Stimulated activated naive CD8-positive, alpha-beta T cell treated with anti-CD3 and anti-CD28 coated beads, Interleukin-15, Interleukin-2, amounts not matched to agents 100 ng/mL and 50 ng/mL, for 24 hours (primary cell): ENCODE data around the gene RAB7B.
A peak's percentile ranks its signal among the peaks of the same experiment; 100 is the strongest.
"Not testable (repeated sequence)": the region's sequence is repeated elsewhere in the genome, so short reads cannot be mapped to it uniquely, and the experiment has no call there.

ENCODE experiments used
- H3K27ac Mint-ChIP-seq: one replicate; pipeline ENCODE4 v1.8.0; 2021; ENCODE audit warnings: mild to moderate bottlenecking, mixed read lengths
- H3K27me3 Mint-ChIP-seq: one replicate; pipeline ENCODE4 v1.8.0; 2021; ENCODE audit warnings: mixed read lengths
- H3K36me3 Mint-ChIP-seq: one replicate; pipeline ENCODE4 v1.8.0; 2021; ENCODE audit warnings: low read depth, mixed read lengths
- H3K4me1 Mint-ChIP-seq: one replicate; pipeline ENCODE4 v1.8.0; 2021; ENCODE audit warnings: low read depth, mixed read lengths
- H3K4me3 Mint-ChIP-seq: one replicate; pipeline ENCODE4 v1.8.0; 2021; ENCODE audit warnings: mild to moderate bottlenecking, mixed read lengths
- H3K9me3 Mint-ChIP-seq: one replicate; pipeline ENCODE4 v1.8.0; 2021; ENCODE audit warnings: mixed read lengths

Gene RAB7B, protein sequence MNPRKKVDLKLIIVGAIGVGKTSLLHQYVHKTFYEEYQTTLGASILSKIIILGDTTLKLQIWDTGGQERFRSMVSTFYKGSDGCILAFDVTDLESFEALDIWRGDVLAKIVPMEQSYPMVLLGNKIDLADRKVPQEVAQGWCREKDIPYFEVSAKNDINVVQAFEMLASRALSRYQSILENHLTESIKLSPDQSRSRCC

DNA sequence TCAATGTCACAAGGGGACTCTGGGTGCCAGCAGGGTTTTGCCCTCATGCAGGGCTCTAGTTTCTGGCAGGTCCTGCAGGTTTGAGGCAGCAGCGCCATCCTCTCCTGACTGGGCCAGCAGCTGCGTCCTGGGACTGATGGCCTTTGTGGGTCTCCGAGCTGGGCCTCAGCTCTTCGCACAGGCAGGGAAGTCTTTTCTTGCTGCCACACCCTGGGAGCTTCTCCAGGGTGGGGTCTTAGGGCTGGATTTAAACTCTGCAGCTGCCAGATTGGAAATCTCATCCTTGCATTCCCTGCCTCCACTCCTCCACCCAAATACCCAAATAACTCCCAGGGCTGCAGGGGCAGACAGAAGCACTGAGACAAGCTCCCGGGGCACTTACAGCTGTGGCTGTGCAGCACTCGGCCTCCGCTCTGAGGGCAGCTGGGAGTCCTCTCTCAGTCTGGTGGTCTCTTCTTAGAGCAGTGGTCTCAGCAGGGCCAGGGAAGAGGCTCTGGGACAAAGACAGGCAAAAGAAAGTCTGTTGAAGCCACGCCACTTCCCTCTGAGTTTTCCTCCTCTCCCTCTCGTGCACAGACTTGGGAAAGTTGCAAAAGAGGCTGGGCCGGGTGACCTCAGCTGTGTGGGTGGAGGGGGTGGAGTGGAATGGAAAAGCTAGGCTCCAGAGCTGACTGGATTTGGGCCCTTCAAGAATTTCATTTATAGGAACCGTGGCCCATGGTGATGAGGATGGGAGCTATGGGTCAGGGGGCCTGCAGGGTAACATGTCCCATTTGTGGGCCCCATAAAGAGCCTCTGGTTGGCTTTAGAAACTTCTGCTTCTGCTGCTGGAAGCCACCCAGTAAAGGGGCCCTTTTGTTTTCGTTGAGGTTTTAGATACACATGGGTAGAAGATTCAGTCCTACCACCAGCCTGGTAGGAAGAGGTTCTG, at the start of gene RAB7B:
RAB7B (minus strand) TSS at position 525 of the 931 bp plus-strand sequence. CDS start 9,260 bp downstream, outside the sequence.
- Mint-ChIP-seq H3K4me3 (no peak within 1 kb of the TSS), H3K36me3 (no peaks in the 10 kb centered on the region), H3K27me3 (peaks cover 9% of the 10 kb centered on the region), H3K27ac (peak within 1 kb of the TSS; percentile 0), H3K4me1 (peaks cover 42% of the 10 kb centered on the region), H3K9me3 (no peaks in the 10 kb centered on the region)

DNA sequence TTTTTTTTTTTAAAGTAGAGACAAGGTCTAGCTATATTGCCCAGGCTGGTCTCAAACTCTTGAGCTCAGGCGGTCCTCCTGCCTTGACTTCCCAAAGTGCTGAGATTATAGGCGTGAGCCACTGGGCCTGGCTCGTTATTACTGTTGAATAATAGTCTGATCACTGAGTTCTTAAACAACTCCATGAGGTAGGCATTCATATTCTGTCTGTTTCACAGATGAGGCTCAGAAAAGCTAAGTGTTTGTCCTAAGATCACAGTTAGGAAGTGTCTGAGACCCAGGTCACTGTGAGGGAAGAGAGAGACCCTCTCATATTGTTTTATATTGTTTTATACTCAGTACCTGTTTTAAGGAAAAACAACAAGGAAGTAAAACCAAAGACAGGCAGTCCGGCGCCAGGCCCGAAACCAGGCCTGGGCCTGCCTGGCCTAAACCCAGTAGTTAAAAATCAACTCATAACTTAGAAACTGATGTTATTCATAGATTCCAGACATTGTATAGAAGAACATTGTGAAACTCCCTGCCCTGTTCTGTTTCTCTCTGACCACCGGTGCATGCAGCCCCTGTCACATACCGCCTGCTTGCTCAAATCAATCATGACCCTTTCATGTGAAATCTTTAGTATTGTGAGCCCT, 49.2 kb upstream of the RAB7B start:
- H3K27me3 Mint-ChIP-seq: peaks cover 14% of the 10 kb centered on the region
- not testable (repeated sequence) for H3K9me3 Mint-ChIP-seq, H3K4me3 Mint-ChIP-seq, H3K36me3 Mint-ChIP-seq
- H3K4me1 Mint-ChIP-seq: peaks cover 52% of the 10 kb centered on the region
- peak overlapping the region; percentile 61 for H3K27ac Mint-ChIP-seq

GRCh38 chr1:206050655-206051235, 47.5 kb upstream of the RAB7B start:
- H3K27me3 Mint-ChIP-seq: peaks cover 9% of the 10 kb centered on the region
- H3K27ac Mint-ChIP-seq: peak overlapping the region; percentile 80
- H3K36me3 Mint-ChIP-seq: no peaks in the 10 kb centered on the region
- peaks cover 52% of the 10 kb centered on the region for H3K4me1 Mint-ChIP-seq
- H3K9me3 Mint-ChIP-seq: no peaks in the 10 kb centered on the region
- peak overlapping the region; percentile 56 for H3K4me3 Mint-ChIP-seq

DNA sequence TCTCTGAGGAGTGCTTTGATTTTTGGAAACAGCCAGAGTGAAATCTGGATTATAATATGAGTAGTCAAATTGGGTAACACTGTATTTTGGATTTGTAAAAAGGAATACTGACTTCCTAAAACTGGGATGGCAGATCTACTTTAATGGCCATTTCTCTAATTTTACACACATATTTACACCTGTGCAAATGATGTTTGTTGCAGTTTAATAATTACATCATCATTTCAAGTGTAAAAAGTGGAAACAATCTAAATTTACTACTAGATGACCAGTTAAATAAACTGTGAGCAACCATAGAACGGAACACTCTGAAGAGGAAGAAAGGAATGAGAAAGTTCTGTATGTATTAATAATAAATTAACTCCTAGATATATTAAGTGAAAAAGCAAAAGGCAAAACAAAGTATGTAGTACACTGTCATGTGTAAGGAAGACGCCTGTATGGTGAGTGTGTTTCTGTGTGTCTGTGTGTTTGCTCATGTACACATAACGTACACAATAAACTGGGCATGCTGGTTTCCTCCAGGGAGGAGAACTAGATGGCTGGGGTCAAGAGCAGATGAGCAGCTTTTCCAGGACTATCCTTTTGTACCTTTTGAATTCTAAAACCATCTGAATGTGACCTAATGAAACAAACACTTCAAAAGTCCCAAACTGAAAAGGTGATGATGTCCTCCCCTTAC, 46.9 kb upstream of the RAB7B start:
- peaks cover 52% of the 10 kb centered on the region for H3K4me1 Mint-ChIP-seq

GRCh38 chr1:206049293-206049692, 46.1 kb upstream of the RAB7B start:
- H3K4me1 Mint-ChIP-seq: peaks cover 52% of the 10 kb centered on the region
- no peak overlapping the region for H3K4me3 Mint-ChIP-seq
- no peak overlapping the region for H3K27ac Mint-ChIP-seq
- H3K9me3 Mint-ChIP-seq: no peaks in the 10 kb centered on the region
- H3K36me3 Mint-ChIP-seq: no peaks in the 10 kb centered on the region
- H3K27me3 Mint-ChIP-seq: peaks cover 9% of the 10 kb centered on the region

More for the DNA sequence above, 46.9 kb upstream of the RAB7B start:
- no peak overlapping the region for H3K4me3 Mint-ChIP-seq
- no peaks in the 10 kb centered on the region for H3K9me3 Mint-ChIP-seq
- peak overlapping the region; percentile 80 for H3K27ac Mint-ChIP-seq
- peaks cover 9% of the 10 kb centered on the region for H3K27me3 Mint-ChIP-seq
- no peaks in the 10 kb centered on the region for H3K36me3 Mint-ChIP-seq

DNA sequence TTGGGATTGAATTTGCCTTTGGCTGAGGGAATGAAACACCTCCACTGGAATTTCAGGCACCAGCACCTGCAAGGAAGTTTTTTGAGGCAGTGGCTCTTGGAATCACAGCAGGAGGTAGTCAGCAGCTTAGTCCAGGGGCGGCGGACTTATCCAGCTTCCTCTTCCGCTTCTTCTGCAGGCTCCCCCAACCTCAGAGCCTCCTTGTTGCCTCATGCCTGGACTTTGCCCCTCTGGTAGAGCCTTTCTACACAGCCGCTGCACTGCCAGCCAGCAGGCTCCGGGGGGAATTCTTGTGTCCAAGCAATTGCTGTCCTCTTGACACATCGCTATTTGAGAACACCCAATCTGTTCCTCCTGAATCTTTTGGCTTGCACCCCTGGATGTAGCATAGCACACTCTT, 45.4 kb upstream of the RAB7B start:
- H3K27ac Mint-ChIP-seq: no peak overlapping the region
- H3K9me3 Mint-ChIP-seq: no peaks in the 10 kb centered on the region
- H3K4me3 Mint-ChIP-seq: no peak overlapping the region
- peaks cover 5% of the 10 kb centered on the region for H3K27me3 Mint-ChIP-seq
- no peaks in the 10 kb centered on the region for H3K36me3 Mint-ChIP-seq
- H3K4me1 Mint-ChIP-seq: peaks cover 52% of the 10 kb centered on the region

GRCh38 chr1:206047271-206047670, 44.1 kb upstream of the RAB7B start:
- H3K9me3 Mint-ChIP-seq: no peaks in the 10 kb centered on the region
- H3K27ac Mint-ChIP-seq: no peak overlapping the region
- H3K27me3 Mint-ChIP-seq: peaks cover 5% of the 10 kb centered on the region
- no peak overlapping the region for H3K4me3 Mint-ChIP-seq
- H3K36me3 Mint-ChIP-seq: no peaks in the 10 kb centered on the region
- peaks cover 42% of the 10 kb centered on the region for H3K4me1 Mint-ChIP-seq

- no peaks in the 10 kb centered on the region for H3K36me3 Mint-ChIP-seq
- H3K27me3 Mint-ChIP-seq: peaks cover 8% of the 10 kb centered on the region
- H3K27ac Mint-ChIP-seq: no peak overlapping the region
- H3K9me3 Mint-ChIP-seq: no peaks in the 10 kb centered on the region
- H3K4me3 Mint-ChIP-seq: no peak overlapping the region
- H3K4me1 Mint-ChIP-seq: peaks cover 22% of the 10 kb centered on the region
Observed at GRCh38 chr1:206041640-206042039, 38.4 kb upstream of the RAB7B start.

DNA sequence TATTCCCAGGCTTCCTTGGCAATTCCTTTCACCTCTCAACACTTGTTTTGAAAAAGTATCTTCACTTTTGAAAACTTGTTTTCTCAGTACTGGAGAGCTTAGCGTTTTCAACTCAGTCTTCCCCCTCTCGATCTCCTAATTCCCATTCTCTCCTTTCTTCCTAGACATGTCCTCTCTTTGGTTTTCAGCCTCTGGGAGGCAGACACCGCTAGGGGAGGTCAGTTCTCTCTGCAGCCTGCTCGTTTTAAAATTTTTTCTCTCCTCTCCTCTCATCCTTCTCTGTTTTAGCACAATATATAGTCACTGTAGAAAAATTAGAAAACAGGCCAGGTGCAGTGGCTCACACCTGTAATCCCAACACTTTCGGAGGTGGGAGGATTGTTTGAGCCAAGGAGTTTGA, 37.1 kb upstream of the RAB7B start:
- peaks cover 11% of the 10 kb centered on the region for H3K27me3 Mint-ChIP-seq
- no peak overlapping the region for H3K4me3 Mint-ChIP-seq
- H3K36me3 Mint-ChIP-seq: no peaks in the 10 kb centered on the region
- H3K4me1 Mint-ChIP-seq: peaks cover 24% of the 10 kb centered on the region
- H3K9me3 Mint-ChIP-seq: no peaks in the 10 kb centered on the region
- no peak overlapping the region for H3K27ac Mint-ChIP-seq

DNA sequence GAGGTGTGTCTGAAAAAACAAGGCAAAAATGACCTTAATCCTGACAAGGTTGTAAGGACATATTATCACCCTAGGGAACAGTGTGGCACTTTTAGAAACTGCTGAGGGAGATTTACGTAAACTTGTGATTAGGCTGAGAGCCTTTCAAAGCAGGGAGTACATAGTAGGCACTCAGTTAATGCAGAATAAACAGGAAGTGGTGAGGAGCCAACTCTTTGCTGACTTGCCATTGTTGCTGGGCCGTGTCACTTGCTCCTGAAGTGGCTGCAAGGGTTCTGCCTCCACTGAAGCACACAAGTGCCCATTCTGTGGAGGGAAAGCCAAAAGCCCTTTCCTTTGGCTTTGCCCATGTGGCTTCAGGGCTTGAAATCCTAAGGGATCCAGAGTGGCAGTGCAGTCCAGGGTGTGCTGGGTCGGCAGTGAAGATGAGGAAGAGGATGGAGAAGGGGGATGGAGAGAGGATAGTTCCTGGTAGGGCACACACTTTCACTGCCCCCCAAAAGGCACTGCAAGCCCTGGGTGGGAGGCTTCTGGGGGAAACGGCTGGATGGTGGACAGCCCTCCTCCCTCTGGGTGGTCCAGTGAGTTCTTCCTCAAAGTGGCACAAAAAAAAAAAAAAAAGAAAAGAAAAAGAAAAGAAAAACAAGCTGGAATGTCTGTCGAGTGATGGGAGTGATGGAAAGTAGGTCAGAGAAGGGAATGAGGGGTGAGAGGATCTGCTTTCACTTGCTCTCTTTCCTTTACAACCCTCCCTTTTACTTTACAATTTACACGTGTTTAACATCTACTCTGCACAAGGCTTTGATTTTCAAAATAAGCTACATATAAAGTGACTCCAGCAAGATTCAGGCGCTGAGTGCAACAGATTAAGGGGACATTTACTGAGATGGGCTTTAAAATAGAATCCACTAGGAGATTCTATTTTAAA, 36.1 kb upstream of the RAB7B start:
- Mint-ChIP-seq H3K27me3 (peaks cover 22% of the 10 kb centered on the region), H3K4me3 (no peak overlapping the region), H3K9me3 (no peaks in the 10 kb centered on the region), H3K4me1 (peaks cover 33% of the 10 kb centered on the region), H3K36me3 (no peaks in the 10 kb centered on the region), H3K27ac (peak overlapping the region; percentile 41)

DNA sequence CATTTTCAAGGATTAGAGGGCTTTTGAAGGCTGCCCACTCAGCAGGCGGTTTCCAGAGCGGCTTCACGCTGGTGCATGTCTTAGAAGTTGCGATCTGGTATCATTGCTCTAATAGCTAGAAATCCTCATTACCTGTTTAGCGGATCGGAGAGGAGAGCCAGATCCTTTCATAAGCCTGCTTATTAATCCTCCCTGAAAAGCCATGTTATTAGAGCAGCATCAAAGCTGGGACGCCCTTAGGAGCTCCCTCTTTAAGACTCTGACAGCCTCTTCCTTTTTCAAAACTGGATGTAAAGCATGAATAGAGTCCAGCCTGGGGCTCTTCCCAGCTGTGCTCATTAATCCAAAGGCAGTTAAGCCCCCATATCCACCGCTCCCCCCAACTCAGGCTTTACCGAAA, 34.4 kb upstream of the RAB7B start:
- Mint-ChIP-seq H3K27ac (no peak overlapping the region), H3K4me3 (no peak overlapping the region), H3K9me3 (no peaks in the 10 kb centered on the region), H3K4me1 (peaks cover 36% of the 10 kb centered on the region), H3K27me3 (peaks cover 30% of the 10 kb centered on the region), H3K36me3 (no peaks in the 10 kb centered on the region)

- peak overlapping the region; percentile 22 for H3K27ac Mint-ChIP-seq
- no peaks in the 10 kb centered on the region for H3K9me3 Mint-ChIP-seq
- no peaks in the 10 kb centered on the region for H3K36me3 Mint-ChIP-seq
- H3K4me1 Mint-ChIP-seq: peaks cover 36% of the 10 kb centered on the region
- H3K27me3 Mint-ChIP-seq: peaks cover 34% of the 10 kb centered on the region
- no peak overlapping the region for H3K4me3 Mint-ChIP-seq
Observed at GRCh38 chr1:206036663-206037455, 33.7 kb upstream of the RAB7B start.

DNA sequence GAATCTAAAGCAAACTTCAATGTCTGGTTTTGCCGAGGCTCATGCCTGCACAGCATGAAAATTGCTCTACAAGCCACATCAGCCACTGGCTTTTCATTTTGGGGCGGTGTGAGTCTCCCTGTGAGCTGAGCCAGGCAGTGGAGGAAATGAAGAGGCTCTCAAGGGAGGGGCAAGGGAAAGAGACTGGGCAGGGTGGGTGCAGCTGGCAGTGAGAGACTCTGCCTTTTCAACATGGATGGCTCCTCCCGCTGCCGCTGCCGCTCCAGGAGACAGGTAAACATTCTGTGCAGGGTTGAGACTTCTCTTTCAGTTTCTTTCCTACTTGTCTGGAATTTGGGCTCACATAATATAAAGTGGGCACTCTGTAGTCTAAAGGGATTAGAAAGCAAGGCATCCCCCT, 31.8 kb upstream of the RAB7B start:
- Mint-ChIP-seq H3K4me1 (peaks cover 36% of the 10 kb centered on the region), H3K36me3 (no peaks in the 10 kb centered on the region), H3K4me3 (peak overlapping the region; percentile 65), H3K9me3 (no peaks in the 10 kb centered on the region), H3K27ac (peak overlapping the region; percentile 45), H3K27me3 (peaks cover 36% of the 10 kb centered on the region)
